Measurements from ENCODE around the gene CDC42BPB.

- no peak for TF ChIP-seq ZNF274 (IDR thresholded peaks at IDR 0.05; ENCODE audit: low read depth, low read length)
- TF ChIP-seq SUZ12 (IDR thresholded peaks at IDR 0.05; ENCODE audit: extremely low read depth, insufficient read depth, insufficient read length): no peak
Observed at GRCh38 chr14:102914474-102915291, 142.7 kb downstream of the CDC42BPB start.

Measured in NT2/D1 (cell line).